Stimulated activated CD4-positive, alpha-beta T cell treated with anti-CD3 and anti-CD28 coated beads, Interleukin-12 subunit alpha, Interleukin-12 subunit beta, amount 100 ng/mL, for 48 hours (primary cell): ENCODE data around the gene EFL1.

ENCODE experiments used
- DNase-seq, 3 donors: peaks; one replicate each; pipeline ENCODE4 v3.0.0-alpha.2; 2020; ENCODE audit warnings: low read depth in 2 of 3, low spot score in 1 of 3

EFL1 gene

DNA sequence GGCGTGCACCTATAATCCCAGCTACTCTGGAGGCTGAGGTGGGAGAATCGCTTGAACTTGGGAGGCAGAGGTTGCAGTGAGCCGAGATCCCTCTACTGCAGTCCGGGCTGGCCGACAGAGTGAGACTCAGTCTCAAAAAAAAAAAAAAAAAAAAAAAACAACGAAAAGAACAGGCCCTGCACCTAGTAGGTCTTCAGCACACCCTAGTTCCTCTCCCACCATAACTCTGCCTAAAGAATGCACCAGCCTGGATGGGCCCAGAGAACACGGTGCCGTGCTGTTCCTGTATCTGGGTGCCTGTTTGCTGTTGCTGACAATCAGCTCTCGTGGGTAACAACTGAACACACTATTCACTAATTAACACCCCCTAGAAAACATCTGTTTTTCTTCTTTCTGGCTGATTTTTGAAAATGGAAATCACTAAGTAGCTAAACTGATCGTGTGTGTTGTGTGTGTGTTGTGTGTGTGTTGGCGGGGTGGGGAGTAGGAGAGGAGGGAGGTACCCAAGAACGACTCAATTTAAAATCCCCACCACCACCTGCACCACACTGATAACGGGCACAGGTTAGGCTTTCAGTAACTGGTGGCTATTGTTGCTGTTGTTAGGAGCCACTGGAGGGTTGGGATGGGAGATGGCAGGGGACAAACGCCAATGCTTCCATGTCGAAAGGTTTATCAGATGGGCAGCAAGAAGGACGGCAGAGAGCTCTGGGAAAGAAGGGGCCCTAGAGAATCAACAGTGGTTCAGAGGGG, 176.1 kb downstream of the EFL1 start:
- DNase-seq = no peak

DNA sequence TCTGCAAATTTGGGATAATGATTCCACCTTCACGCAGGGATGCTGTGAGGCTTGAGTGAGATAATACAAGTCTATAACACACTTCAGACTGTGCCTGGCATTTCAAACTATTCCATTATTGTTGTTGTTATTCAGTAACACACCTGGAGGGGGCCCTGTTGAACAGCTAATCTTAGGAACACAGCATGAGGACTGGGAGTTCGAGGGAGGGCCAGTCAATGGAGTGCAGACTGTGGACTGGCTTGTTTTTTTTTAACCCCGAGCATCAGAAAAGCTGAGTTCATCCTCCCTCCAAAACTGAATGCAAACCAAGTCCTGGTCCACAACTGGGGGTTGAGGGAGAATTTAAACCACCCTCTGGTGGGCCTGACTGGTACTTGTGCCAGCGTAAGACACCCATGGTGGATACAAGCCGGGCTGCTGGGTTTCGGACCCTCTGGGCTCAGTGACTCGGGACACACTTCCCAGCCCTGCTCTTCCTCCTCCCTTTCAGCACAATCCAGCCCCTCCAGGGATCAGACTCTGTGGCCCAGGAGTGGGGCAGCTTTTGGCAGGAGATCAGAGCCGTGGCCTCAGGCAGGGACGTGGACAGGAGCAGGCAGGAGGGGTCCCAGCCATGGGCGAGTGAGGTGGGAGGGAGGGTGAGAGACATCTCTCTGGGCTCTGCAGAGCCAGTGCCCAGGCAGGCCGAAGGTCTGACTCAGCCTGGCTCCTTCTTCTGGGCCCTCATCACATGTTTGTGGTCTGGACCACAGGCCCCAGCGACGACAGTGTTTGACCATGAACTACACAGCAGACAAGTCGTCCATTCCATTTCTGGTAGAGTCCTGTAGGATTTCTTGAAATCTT, 180.4 kb downstream of the EFL1 start:
- DNase-seq = no peak

DNA sequence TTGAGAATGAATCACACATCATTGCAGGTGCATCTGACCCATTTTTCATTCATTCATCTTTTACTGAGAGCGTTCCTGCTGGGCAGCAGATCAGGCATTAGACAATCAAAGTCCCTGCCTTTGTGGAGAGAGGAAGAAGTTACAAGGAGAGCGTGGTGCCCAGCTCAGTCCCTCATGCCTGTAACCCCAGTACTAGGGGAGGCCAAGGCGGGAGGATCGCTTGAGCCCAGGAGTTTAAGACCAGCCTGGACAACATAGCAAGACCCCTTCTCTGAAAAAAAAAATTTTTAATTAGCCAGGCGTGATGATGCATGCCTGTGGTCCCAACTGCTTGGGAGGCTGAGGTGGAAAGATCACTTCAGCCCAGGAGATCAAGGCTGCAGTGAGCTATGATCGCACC, 181.8 kb downstream of the EFL1 start:
- DNase-seq = no peak
